ENCODE results near the gene WDR36.

The WDR36 gene

GRCh38 chr5:111092062-111092853, at the start of gene WDR36:
Gene WDR36 (plus strand): TSS chr5:111092348. CDS start chr5:111092457, 109 bp downstream.
- peak; percentile 90 for DNase-seq

GRCh38 chr5:111043712-111044506, 48.2 kb upstream of the WDR36 start:
- DNase-seq, result no peak

GRCh38 chr5:111058064-111058463, 34.1 kb upstream of the WDR36 start:
- DNase-seq, result no peak

GRCh38 chr5:111060169-111060568, 32.0 kb upstream of the WDR36 start:
- no peak for DNase-seq

- DNase-seq, result no peak
Measured at GRCh38 chr5:111061618-111062017, 30.5 kb upstream of the WDR36 start.

- no peak for DNase-seq
Measured at GRCh38 chr5:111063709-111064322, 28.3 kb upstream of the WDR36 start.

- no peak for DNase-seq
Measured at GRCh38 chr5:111066261-111066938, 25.7 kb upstream of the WDR36 start.

GRCh38 chr5:111068213-111068612, 23.9 kb upstream of the WDR36 start:
- DNase-seq, result no peak

GRCh38 chr5:111069839-111070238, 22.3 kb upstream of the WDR36 start:
- DNase-seq, result no peak

GRCh38 chr5:111070272-111071134, 21.6 kb upstream of the WDR36 start:
- no peak for DNase-seq

GRCh38 chr5:111071413-111071812, 20.7 kb upstream of the WDR36 start, which contains the start of gene TSLP:
Gene TSLP (plus strand): TSS chr5:111071713. CDS start chr5:111071891, 178 bp downstream.
- DNase-seq, result no peak

GRCh38 chr5:111072949-111073682, 19.0 kb upstream of the WDR36 start:
- no peak for DNase-seq

GRCh38 chr5:111074244-111074643, 17.9 kb upstream of the WDR36 start:
- DNase-seq, result no peak

- DNase-seq, result no peak
Measured at GRCh38 chr5:111075520-111075919, 16.6 kb upstream of the WDR36 start.

GRCh38 chr5:111076091-111076490, 16.1 kb upstream of the WDR36 start:
- DNase-seq, result no peak

- no peak for DNase-seq
Measured at GRCh38 chr5:111077678-111078077, 14.5 kb upstream of the WDR36 start.

- DNase-seq, result no peak
Measured at GRCh38 chr5:111079846-111080245, 12.3 kb upstream of the WDR36 start.

- DNase-seq, result no peak
Measured at GRCh38 chr5:111083323-111083722, 8.8 kb upstream of the WDR36 start.

- DNase-seq, result no peak
Measured at GRCh38 chr5:111095982-111096381, 3.8 kb downstream of the WDR36 start.

GRCh38 chr5:111099058-111099778, 7.1 kb downstream of the WDR36 start:
- no peak for DNase-seq

Measured in NCI-H2029 (cell line).